ENCODE measurements around the gene ATPAF1. TPM values are rescaled to one million over a fixed set of nuclear protein-coding genes. Genes with fewer than 3 reads are reported as not detected.

The ATPAF1 gene
- polyA plus RNA-seq, 1 of the 3 experiments (the other 2 are of a cell fraction): 39.9 TPM

DNA sequence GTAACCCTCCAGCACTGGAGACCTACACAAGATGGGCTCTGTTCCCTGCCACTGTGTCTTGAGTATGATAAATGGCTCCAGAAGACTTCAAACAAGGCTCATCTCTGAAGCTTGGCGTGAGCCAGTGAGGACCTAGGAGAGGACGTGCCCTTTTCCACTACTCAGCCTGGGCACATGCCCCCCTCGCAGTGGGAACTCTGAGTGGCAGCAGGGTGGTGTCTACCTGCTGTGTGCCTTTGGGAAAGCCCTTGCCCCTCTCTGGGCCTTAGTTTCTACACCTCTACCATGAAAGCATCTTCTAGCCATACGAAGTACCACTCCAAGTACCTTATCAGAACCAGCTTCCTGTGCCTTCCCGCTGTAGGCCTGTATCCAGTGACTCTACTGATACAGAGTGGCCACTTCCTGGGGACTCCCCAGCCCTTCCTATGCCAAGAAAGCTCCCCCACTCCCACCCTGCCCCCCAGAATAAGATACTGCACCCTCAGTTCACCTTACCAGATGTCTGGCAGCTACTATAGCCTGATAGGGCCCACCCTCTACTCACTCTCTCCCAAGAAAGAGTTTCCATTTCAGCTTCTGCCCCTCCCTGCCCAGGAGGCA is 48.4 kb downstream of the ATPAF1 start:
- no peak overlapping the region for H3K4me2 ChIP-seq
- H2AFZ ChIP-seq (ENCODE audit: low read depth): no peak overlapping the region
- ChIA-PET CTCF (interaction anchor here (1.1 to 1.6 kb wide), 2 partner anchors 11 to 143 kb away, joined by 3 to 5 read pairs; no protein-coding TSS in a partner anchor), POLR2A (no interaction called here)
- TF ChIP-seq NFIC (IDR thresholded peaks at IDR 0.05; ENCODE audit: borderline replicate concordance) (no peak), FOSL2 (IDR thresholded peaks at IDR 0.05; ENCODE audit: borderline replicate concordance, low read depth) (no peak), MXI1 (IDR thresholded peaks at IDR 0.05; ENCODE audit: low read depth, low read length) (no peak), ZBTB33 (IDR thresholded peaks at IDR 0.05; ENCODE audit: borderline replicate concordance, low read depth) (no peak), TEAD4 (IDR thresholded peaks at IDR 0.05; ENCODE audit: borderline replicate concordance, insufficient read depth) (no peak), RCOR1 (IDR thresholded peaks at IDR 0.05; ENCODE audit: low read length) (no peak), EZH2phosphoT487 (IDR thresholded peaks at IDR 0.05; ENCODE audit: borderline replicate concordance, low read depth) (no peak), FOXJ3 (CRISPR knock-in tag; IDR thresholded peaks at IDR 0.05) (no peak), PBX3 (IDR thresholded peaks at IDR 0.05) (no peak), RAD21 (IDR thresholded peaks at IDR 0.05; ENCODE audit: low read length) (no peak), SIN3A (IDR thresholded peaks at IDR 0.05; ENCODE audit: borderline replicate concordance, low read depth, low read length) (no peak), SMC3 (IDR thresholded peaks at IDR 0.05; ENCODE audit: low read depth, low read length) (no peak), GATA2 (CRISPR knock-in tag; IDR thresholded peaks at IDR 0.05) (no peak), CHD2 (IDR thresholded peaks at IDR 0.05; ENCODE audit: low read length, partially characterized antibody) (no peak), YY1 (IDR thresholded peaks at IDR 0.05; ENCODE audit: low read depth) (no peak)
- TF ChIP-seq, protein P1, sequence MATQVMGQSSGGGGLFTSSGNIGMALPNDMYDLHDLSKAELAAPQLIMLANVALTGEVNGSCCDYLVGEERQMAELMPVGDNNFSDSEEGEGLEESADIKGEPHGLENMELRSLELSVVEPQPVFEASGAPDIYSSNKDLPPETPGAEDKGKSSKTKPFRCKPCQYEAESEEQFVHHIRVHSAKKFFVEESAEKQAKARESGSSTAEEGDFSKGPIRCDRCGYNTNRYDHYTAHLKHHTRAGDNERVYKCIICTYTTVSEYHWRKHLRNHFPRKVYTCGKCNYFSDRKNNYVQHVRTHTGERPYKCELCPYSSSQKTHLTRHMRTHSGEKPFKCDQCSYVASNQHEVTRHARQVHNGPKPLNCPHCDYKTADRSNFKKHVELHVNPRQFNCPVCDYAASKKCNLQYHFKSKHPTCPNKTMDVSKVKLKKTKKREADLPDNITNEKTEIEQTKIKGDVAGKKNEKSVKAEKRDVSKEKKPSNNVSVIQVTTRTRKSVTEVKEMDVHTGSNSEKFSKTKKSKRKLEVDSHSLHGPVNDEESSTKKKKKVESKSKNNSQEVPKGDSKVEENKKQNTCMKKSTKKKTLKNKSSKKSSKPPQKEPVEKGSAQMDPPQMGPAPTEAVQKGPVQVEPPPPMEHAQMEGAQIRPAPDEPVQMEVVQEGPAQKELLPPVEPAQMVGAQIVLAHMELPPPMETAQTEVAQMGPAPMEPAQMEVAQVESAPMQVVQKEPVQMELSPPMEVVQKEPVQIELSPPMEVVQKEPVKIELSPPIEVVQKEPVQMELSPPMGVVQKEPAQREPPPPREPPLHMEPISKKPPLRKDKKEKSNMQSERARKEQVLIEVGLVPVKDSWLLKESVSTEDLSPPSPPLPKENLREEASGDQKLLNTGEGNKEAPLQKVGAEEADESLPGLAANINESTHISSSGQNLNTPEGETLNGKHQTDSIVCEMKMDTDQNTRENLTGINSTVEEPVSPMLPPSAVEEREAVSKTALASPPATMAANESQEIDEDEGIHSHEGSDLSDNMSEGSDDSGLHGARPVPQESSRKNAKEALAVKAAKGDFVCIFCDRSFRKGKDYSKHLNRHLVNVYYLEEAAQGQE (IDR thresholded peaks at IDR 0.05; ENCODE audit: low read depth, low read length): no peak
- TF ChIP-seq, protein P2, sequence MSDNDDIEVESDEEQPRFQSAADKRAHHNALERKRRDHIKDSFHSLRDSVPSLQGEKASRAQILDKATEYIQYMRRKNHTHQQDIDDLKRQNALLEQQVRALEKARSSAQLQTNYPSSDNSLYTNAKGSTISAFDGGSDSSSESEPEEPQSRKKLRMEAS (IDR thresholded peaks at IDR 0.05; ENCODE audit: low read depth): no peak
- TF ChIP-seq, protein P3, sequence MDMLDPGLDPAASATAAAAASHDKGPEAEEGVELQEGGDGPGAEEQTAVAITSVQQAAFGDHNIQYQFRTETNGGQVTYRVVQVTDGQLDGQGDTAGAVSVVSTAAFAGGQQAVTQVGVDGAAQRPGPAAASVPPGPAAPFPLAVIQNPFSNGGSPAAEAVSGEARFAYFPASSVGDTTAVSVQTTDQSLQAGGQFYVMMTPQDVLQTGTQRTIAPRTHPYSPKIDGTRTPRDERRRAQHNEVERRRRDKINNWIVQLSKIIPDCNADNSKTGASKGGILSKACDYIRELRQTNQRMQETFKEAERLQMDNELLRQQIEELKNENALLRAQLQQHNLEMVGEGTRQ (IDR thresholded peaks at IDR 0.05; ENCODE audit: borderline replicate concordance, low read depth, low read length): no peak
- no peaks in the 10 kb centered on the region; the same call in 1 of the 2 replicates for H3K79me2 ChIP-seq (ENCODE audit: insufficient read depth)
- H3K9me2 ChIP-seq: no peaks in the 10 kb centered on the region
- H3K4me1 ChIP-seq (ENCODE audit: control insufficient read depth in 1 of 2, insufficient read depth in 2 of 2, low read depth in 1 of 2, low read length in 1 of 2): peaks cover 0 to 19% of the 10 kb centered on the region in 2 experiments; a peak in 1 of 4 replicates
- WGBS (ENCODE audit: low lambda C conversion rate): 74% methylated on average over 5 of the region's 5 CpGs
- H3K36me3 ChIP-seq (replicated peaks in 1 of 2; ENCODE audit: control insufficient read depth in 1 of 2, insufficient read depth in 2 of 2, low read length in 1 of 2): no peaks in the 10 kb centered on the region
- no peak overlapping the region for H3K4me3 ChIP-seq (ENCODE audit: low read depth in 2 of 2, low read length in 1 of 2)
- H3F3A ChIP-seq (replicated peaks; ENCODE audit: insufficient read depth): peaks cover 3% of the 10 kb centered on the region
- no peak for DNase-seq
- H4K20me1 ChIP-seq (ENCODE audit: insufficient read depth): no peaks in the 10 kb centered on the region
- no peaks in the 10 kb centered on the region for H3K9me3 ChIP-seq
- no peak overlapping the region for H3K27ac ChIP-seq (ENCODE audit: low read depth in 2 of 2, low read length in 1 of 2)
- no peaks in the 10 kb centered on the region for H3K27me3 ChIP-seq (ENCODE audit: insufficient read depth)
- H3K9ac ChIP-seq: no peak overlapping the region
